C4-2B (cell line): ENCODE results near the gene TNFRSF13B.

ENCODE experiments used
- H3K27ac ChIP-seq: fragments of 450-650 bp; 2 replicates; pipeline ENCODE4 v1.5.1; 2017
- ZFX ChIP-seq: fragments of 450-650 bp; IDR thresholded peaks from 2 replicates; pipeline ENCODE4 v1.6.1; 2017
- TF ChIP-seq, protein P1 (sequence below): fragments of 450-650 bp; conservative IDR thresholded peaks from 2 replicates; pipeline ENCODE4 v1.5.1; 2017; ENCODE audit warnings: mild to moderate bottlenecking

TNFRSF13B gene

DNA sequence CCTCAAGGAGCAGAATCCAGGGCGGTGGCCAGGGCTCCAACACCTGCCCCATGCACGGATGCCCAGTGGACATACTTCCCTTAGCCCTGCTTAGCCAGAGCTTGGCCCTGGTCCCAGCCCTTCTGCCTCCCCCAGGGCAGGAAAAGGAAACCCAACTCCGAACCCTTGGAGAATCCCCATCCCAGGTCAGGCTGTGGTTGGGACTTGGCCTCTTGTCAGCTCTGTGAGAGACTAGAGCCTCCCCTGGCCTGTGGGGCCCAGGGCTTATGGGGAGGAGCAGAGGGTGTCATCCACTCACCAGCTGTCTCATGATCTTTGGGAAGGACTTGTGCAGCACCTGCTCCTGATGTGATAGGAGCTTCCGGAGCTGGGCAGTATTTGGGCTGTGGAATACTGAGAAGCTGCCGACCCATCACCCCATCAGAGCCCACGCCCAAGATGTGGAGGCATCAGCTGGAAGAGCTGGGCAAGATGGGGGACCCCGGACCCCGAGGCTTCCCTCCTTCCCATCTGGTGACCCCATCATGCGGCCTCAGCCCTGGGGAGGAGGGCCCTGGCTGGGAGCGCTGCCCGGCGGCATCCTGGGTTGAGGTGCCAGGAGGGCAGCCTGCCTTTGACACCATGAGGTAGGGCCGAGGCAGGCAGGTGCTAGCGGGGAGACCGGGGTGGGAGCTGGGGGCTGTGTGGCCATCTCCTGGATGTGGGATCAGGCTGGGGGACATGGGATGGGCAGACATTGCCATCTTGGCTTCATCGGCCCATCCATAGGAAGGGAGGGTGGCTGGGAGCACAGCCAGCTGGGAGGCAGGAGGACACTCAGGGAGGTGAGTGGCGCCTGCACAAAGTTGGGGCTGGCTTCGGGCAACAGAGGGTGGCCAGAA is 45.1 kb downstream of the TNFRSF13B start:
- H3K27ac ChIP-seq = no peak overlapping the region
- TF ChIP-seq ZFX = no peak
- TF ChIP-seq, protein P1, sequence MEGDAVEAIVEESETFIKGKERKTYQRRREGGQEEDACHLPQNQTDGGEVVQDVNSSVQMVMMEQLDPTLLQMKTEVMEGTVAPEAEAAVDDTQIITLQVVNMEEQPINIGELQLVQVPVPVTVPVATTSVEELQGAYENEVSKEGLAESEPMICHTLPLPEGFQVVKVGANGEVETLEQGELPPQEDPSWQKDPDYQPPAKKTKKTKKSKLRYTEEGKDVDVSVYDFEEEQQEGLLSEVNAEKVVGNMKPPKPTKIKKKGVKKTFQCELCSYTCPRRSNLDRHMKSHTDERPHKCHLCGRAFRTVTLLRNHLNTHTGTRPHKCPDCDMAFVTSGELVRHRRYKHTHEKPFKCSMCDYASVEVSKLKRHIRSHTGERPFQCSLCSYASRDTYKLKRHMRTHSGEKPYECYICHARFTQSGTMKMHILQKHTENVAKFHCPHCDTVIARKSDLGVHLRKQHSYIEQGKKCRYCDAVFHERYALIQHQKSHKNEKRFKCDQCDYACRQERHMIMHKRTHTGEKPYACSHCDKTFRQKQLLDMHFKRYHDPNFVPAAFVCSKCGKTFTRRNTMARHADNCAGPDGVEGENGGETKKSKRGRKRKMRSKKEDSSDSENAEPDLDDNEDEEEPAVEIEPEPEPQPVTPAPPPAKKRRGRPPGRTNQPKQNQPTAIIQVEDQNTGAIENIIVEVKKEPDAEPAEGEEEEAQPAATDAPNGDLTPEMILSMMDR = no peak

DNA sequence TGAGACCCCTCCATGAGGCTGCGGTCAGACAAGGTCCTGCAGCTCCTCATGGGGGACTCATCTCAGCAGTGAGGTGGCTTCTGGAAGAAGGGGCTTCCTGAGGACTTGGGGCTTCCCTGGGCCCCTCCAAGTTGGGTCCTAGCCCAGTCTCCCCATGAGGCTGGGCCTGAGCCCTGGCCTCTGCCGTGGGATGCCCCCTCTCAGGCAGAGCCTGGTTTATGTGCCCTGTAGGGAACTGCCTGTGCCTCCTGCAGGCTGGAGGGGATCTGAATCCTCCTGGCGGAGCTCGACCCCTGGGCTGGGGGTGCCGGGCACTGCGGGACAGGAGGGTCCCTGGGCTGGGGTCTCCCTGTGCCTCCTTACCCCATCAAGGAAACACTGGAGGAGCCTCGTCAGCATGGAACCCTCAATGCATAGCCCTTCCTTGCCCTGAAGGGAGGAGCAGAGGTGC is 45.8 kb downstream of the TNFRSF13B start:
- H3K27ac ChIP-seq = no peak overlapping the region
- no peak for TF ChIP-seq ZFX
- TF ChIP-seq, protein P1 = no peak

DNA sequence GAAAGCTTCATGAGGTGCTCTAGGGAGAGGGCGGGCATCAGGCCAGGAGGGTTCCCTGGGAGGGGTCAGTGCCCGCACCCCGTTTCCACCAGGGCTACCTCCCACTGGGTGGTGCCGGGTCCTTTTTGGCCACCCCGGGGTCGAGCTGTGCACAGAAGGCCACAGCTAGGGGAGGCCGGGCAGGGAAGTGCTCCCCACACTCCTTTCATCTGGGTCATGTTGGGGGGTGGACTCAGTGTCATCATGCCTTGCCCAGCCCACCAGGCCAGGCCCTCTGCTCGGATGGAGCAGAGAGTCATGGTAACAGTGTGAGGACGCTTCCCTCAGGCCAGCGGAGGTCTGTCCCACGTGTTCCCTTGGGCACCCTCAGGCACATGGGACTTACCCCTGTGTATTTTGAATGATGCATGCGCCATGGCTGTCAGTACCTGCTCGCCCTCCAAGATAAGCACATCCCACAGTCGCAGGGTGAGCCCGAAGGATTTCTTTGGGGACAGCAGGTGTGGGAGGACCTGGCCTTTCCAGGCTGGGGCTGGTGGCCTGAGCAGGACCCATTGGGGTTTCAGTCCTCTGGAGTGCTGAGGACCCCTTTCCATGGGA is 46.4 kb downstream of the TNFRSF13B start:
- no peak for TF ChIP-seq ZFX
- TF ChIP-seq, protein P1 = no peak
- no peak overlapping the region for H3K27ac ChIP-seq

DNA sequence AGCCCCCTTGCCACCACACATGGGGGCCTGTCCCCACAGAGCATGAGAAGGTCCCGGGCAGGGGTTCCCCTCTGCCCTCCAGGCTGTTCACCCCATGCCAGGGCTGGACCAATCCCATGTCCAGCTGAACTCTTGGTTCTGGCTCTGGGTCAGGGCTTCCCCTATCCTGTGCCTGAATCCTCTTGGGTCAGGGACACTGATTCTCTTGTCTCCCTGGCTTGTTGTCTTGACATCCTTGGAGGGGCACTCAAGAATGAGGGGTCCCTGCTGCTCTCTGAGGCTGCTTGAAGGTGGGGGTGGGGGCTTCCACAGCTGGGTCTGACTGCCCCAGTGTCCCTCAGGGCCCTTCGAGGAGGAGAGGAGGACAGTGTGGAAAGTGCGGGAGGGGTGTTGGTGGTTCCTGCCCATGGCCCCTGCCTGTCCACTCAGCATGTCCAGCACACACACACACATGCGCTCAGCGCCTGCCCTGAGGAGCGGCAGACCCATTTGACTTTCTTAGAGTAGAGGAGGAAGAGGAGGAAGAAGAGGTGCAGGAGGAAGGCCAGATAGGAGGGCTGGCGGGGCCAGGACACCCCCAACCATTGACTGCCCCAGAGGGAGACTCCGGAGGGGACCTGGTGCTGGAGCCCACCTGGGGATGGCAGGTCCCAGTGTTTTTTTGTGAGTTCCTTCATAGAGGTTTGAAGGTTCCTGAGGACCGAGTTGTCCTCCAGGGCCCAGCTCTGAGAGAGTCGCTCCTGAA is 47.0 kb downstream of the TNFRSF13B start:
- H3K27ac ChIP-seq = no peak overlapping the region
- no peak for TF ChIP-seq ZFX
- TF ChIP-seq, protein P1 = no peak

DNA sequence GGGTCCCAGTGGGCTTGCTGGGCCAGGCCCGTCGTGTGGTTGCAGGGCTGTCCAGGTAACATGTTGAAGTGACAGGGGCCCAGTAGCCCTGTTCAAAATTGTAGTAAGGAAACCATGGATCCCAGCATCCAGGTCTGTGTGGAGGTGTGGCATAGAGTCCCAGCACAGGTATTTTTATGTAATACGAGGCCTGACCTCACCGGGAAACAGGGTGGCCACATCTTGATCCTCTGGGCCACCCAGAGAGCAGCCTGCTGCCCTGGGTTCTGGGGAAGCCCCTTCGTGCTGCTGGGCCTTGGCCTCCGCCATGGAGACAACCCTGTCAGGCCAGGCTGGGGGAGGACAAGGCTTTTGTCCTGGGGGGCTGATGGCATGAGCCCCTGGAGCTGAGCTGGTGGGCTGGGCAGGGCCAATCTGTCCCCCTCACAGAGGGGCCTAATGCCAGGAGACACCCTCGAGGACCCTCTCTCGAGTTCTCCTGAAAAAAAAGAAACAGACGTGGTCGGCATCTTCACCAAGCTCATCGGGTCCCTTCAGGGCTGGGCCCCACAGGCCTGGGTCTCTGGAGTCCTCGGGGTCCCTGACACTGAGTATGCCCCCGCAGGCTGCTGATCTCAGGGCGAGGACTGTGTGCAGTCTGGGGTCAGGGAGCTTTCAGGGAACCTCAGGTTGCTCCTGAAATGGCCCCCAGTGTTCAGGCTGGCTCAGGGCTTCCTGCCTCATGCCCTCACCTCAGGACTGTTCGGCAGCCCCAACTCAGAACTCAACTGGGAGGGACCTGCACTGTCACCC is 47.8 kb downstream of the TNFRSF13B start:
- TF ChIP-seq, protein P1 = no peak
- no peak for TF ChIP-seq ZFX
- H3K27ac ChIP-seq = no peak overlapping the region

DNA sequence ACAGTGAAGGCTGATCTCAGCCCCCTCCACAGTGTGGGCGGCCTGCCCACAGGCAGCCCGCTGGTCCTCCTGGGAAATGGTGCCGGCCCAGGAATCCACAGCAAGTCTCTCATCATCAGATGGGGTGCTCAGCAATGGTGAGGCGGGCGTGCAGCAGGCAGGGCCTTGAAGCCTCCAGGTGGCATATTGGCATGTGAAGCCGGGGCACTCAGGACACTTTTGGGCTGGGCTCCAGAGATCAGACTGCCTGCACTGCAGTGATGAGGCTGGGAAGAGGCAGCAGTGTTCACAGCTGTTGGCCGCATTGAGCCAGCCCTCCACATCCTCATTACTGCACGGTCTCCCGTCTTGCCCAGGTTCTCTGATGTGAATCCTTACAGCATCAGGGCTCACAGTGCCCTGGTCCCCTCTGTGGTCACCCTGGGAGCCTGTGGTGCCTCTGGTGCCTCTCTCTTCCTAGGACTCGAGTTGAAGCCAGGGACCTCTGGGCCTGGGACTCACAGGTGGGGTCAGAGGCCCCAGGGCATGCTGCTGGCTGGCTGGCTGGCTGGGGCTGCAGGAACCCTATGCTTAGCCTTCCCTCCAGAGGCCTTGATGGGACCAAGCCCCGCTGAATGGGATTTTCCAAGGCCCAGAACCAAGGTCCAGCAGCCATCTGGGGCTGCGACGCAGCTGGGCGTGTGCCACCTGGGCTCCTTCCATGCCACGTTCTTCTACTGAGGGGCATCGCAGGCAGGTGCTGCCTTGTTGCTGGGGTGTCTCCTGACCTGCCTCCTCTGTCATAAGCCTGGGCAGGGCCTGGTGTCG is 48.6 kb downstream of the TNFRSF13B start:
- peak overlapping the region; percentile 1; the same call in 1 of the 2 replicates for H3K27ac ChIP-seq
- TF ChIP-seq ZFX = no peak
- TF ChIP-seq, protein P1 = no peak
